Spleen (tissue), 11 donors: ENCODE measurements around the gene ZNF747. TPM values are rescaled to one million over a fixed set of nuclear protein-coding genes. Genes with fewer than 3 reads are reported as not detected.
A peak's percentile ranks its signal among the peaks of the same experiment; 100 is the strongest.

Source experiments
- DNase-seq: peaks from one replicate; pipeline ENCODE4 v3.0.0-alpha.2; 2020
- H3K27ac ChIP-seq, 8 donors: fragments of 200-600 bp; sonication (generic) in 7 of 8; 1 replicate in 4 of 8; 2 replicates in 4 of 8; pipeline versions ENCODE4 v1.5.0 to v1.8.0; 2016 to 2021; ENCODE audit warnings: inconsistent platforms in 4 of 8, mild to moderate bottlenecking in 4 of 8, moderate library complexity in 1 of 8
- H3K27me3 ChIP-seq, 7 donors: fragments of 200-600 bp; sonication (generic) in 6 of 7; replicated peaks in 1 of 7; 1 replicate in 4 of 7; 2 replicates in 3 of 7; pipeline versions ENCODE4 v1.5.0 to v1.8.0; 2016 to 2021; ENCODE audit warnings: inconsistent platforms in 3 of 7, mild to moderate bottlenecking in 1 of 7
- H3K36me3 ChIP-seq, 6 donors: fragments of 200-600 bp; sonication (generic) in 5 of 6; 1 replicate in 4 of 6; 2 replicates in 2 of 6; pipeline versions ENCODE4 v1.5.0 to v1.8.0; 2016 to 2021; ENCODE audit warnings: inconsistent platforms in 2 of 6
- H3K4me1 ChIP-seq, 6 donors: fragments of 200-600 bp; sonication (generic) in 5 of 6; 1 replicate in 3 of 6; 2 replicates in 3 of 6; pipeline versions ENCODE4 v1.5.0 to v1.8.0; 2016 to 2021; ENCODE audit warnings: inconsistent platforms in 3 of 6
- H3K4me3 ChIP-seq, 8 donors: fragments of 200-600 bp; sonication (generic) in 7 of 8; 1 replicate in 4 of 8; 2 replicates in 4 of 8; pipeline versions ENCODE4 v1.5.0 to v1.8.0; 2016 to 2021; ENCODE audit warnings: inconsistent platforms in 4 of 8, mild to moderate bottlenecking in 4 of 8, moderate library complexity in 2 of 8
- H3K9me3 ChIP-seq, 8 donors: fragments of 200-600 bp; sonication (generic) in 7 of 8; 1 replicate in 4 of 8; 2 replicates in 4 of 8; pipeline versions ENCODE4 v1.5.0 to v1.8.0; 2016 to 2021; ENCODE audit warnings: inconsistent platforms in 4 of 8
- POLR2A ChIP-seq, 3 donors: fragments of 450-650 bp; IDR thresholded peaks; one replicate each; pipeline ENCODE4 v1.5.1; 2017; ENCODE audit warnings: antibody characterized with exemption in 3 of 3, mild to moderate bottlenecking in 1 of 3
- POLR2AphosphoS5 ChIP-seq, 3 donors: sonication (generic); formaldehyde crosslinking; IDR thresholded peaks; one replicate each; pipeline ENCODE4 v1.5.1; 2017; ENCODE audit warnings: antibody characterized with exemption in 3 of 3
- WGBS, 5 donors: extraction: QIAGEN DNeasy Blood & Tissue Kit in 3 of 5; methylation state at CpG; one replicate each; pipeline versions ENCODE4 v1.1.5 to v1.1.7; 2013 to 2018; 5-methylcytosine and 5-hydroxymethylcytosine counted together
- intact Hi-C: fragments of 100-400 bp; cut with DNase I; formaldehyde crosslinking; loops from one replicate; pipeline ENCODE4 v1.15.0; 2023; ENCODE audit warnings: low total_unique reads
- polyA plus RNA-seq, 3 donors: library from polyadenylated mRNA; stranded (reverse); fragments of 200-250 nt; gene quantifications; one replicate each; pipeline ENCODE4 v1.2.1, GENCODE V29; 2013
- total RNA-seq, 7 donors: library from RNA; depleted of rRNA in 3 of 7; stranded (reverse); fragments of >200 nt in 3 of 7; fragmentation: NEBNext Ultra II Directional in 4 of 7; extraction: Animal tissue kit (Norgen Biotek cat#: 25700) in 4 of 7; gene quantifications; one replicate each; pipeline versions ENCODE4 v1.1.0 to v1.2.1, GENCODE V29; 2016 to 2021
- TF ChIP-seq, protein P1 (sequence below), 11 experiments: fragments of 200-600 bp in 7 of 11; fragments of 450-650 bp in 4 of 11; sonication (generic) in 4 of 11; IDR thresholded peaks in 8 of 11; conservative IDR thresholded peaks in 3 of 11; 1 replicate in 7 of 11; 2 replicates in 4 of 11; pipeline versions ENCODE4 v1.4.0 to v1.8.0; 2016 to 2021; ENCODE audit warnings: antibody characterized with exemption in 11 of 11, inconsistent platforms in 4 of 11, mild to moderate bottlenecking in 1 of 11
- donor health status: healthy with polysubstance abuse.
- donor health status: DM: no; HTN: no; CAD: no; lungs with moderate emphysema.
- donor health status: DM: no; HTN: no; CAD: no.
- donor health status: Bipolar disorder and iron deficiency.
- donor health status: healthy.
- donor health status: DM: no; HTN: no; CAD: no.
- donor health status: DM: yes; HTN: yes; CAD: no.

Gene ZNF747
- total and polyA plus RNA-seq, 10 donors, result 5.9 to 16.1 (median 10.9) TPM

DNA sequence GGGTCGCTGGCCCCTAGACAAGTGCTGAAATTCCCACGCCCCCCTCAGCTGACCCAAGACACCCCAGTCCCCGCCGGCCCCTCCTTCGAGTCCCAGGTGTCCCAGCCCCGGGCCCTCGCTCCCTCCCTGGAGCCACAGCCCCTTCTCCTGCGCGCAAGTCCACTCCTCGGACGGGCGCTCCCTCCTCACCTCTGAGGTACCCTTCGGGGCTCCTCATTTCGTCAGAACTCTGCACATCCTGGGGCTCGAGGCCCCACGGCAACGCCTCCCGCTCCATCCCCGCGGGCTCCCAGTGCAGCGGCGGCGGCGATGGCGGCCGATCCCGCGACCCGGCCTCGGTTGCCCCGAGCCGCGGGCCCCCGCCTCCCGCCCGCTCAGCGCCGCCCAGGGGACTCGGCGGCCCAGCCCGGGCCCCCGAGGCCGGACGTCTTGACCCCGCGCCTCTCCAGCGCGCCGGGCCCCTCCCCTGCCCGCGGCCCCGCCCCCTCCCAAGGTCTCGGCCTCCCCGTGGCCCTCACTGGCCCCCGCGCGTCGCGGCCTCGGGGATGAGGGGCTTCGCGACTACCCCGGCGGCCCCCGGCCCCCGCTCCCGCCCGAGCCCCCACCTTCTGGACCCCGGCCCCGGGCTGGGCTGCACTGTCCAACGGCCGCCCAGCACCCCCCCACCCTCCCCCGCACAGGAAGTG is 8.4 kb downstream of the ZNF747 start, which contains the start of gene ZNF768:
Gene ZNF768, minus strand, starts transcription at position 430 of the 686 bp plus-strand sequence. Its CDS starts 153 bp downstream, at position 277.
- H3K4me3 ChIP-seq, result peak within 1 kb of the TSS; percentile 47 to 96 (median 80)
- 0 to 3% (median 2%) methylated on average over 11 to 73 of the region's 73 CpGs for WGBS, 5 donors
- no peaks in the 10 kb centered on the region for H3K9me3 ChIP-seq
- TF ChIP-seq, protein P1, sequence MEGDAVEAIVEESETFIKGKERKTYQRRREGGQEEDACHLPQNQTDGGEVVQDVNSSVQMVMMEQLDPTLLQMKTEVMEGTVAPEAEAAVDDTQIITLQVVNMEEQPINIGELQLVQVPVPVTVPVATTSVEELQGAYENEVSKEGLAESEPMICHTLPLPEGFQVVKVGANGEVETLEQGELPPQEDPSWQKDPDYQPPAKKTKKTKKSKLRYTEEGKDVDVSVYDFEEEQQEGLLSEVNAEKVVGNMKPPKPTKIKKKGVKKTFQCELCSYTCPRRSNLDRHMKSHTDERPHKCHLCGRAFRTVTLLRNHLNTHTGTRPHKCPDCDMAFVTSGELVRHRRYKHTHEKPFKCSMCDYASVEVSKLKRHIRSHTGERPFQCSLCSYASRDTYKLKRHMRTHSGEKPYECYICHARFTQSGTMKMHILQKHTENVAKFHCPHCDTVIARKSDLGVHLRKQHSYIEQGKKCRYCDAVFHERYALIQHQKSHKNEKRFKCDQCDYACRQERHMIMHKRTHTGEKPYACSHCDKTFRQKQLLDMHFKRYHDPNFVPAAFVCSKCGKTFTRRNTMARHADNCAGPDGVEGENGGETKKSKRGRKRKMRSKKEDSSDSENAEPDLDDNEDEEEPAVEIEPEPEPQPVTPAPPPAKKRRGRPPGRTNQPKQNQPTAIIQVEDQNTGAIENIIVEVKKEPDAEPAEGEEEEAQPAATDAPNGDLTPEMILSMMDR (IDR thresholded peaks at IDR 0.05 in 8 of 11, conservative IDR thresholded peaks at IDR 0.05 in 3 of 11), result no peak
- TF ChIP-seq POLR2A (IDR thresholded peaks at IDR 0.05) (no peak), POLR2AphosphoS5 (IDR thresholded peaks at IDR 0.05) (peak in 2 of 3 donors; percentile 3 to 15)
- peak within 1 kb of the TSS; percentile 88 to 99 (median 97) for H3K27ac ChIP-seq
- intact Hi-C loops, result loop anchor here (10.0 kb wide), 1 partner anchor 81 kb away; the partner anchor contains the start of gene SEPHS2
- no peaks in the 10 kb centered on the region for H3K27me3 ChIP-seq
- peak; percentile 95 for DNase-seq
- peaks cover 6 to 64% (median 32%) of the 10 kb centered on the region in 6 donors for H3K4me1 ChIP-seq
- H3K36me3 ChIP-seq, result peaks cover 0 to 37% (median 20%) of the 10 kb centered on the region in 6 donors

DNA sequence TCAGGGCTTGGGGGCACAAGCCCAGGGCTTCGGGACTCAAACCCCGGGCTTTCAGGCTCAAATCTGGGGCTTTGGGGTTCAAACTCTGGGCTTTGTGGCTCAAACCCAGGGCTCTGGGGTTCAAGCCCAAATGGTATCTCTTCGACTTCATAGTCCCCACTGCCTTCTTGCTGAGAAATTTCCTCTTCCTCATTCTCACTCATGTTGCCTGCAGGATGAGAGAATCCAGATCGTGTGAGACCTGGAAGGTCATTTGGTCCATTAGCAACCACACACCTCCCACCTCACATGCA is 8.9 kb downstream of the ZNF747 start:
- H3K27ac ChIP-seq, result peak overlapping the region; percentile 88 to 99 (median 97)

DNA sequence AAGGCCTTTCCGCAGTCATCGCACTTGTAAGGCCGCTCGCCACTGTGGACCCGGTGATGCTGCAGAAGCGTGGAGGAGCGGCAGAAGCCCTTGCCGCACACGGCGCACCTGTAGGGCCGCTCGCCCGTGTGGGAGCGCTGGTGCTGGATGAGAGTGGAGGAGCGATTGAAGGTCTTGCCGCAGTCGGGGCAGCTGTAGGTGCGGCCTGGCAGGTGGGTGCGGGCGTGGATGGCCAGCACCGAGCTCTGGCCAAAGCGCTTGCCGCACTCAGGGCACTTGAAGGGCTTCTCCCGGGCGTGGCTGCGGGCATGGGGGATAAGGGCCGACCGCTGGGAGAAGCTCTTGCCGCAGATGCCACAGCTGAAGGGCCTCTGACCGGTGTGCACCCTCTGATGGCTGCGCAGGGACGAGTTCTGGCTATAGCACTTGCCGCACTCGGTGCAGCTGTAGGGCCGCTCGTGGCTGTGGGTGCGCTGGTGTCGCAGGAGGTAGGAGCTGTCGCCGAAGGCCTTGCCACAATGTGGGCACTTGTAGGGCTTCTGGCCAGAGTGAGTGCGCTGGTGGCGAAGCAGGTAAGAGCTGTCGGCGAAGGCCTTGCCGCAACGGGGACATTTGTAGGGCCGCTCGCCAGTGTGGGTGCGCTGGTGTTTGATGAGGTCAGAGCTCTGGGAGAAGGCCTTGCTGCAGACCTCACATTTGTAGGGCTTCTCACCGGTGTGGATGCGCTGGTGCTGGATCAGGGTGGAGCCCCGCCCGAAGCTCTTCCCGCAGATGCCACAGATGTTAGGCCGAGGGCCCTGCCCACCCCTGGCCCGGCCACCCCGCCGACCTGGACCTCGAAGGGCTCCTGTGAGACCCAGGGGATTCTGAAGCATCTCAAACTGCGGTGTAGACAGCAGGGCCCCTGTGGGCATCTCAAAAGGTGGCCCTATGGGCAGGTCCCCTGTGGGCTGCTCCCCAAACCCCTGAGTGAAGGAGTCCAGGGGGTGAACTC is 9.8 kb downstream of the ZNF747 start:
- peak; percentile 78 for DNase-seq
- Histone ChIP-seq H3K36me3 (peaks cover 0 to 40% (median 28%) of the 10 kb centered on the region in 6 donors), H3K4me3 (no peak overlapping the region), H3K9me3 (no peaks in the 10 kb centered on the region), H3K27me3 (no peaks in the 10 kb centered on the region), H3K27ac (peak overlapping the region in 1 of 8 donors; percentile 97), H3K4me1 (peaks cover 6 to 50% (median 32%) of the 10 kb centered on the region in 6 donors)
- TF ChIP-seq POLR2AphosphoS5 (IDR thresholded peaks at IDR 0.05) (peak in 2 of 3 donors; percentile 32 to 65), POLR2A (IDR thresholded peaks at IDR 0.05) (no peak)
- TF ChIP-seq, protein P1 (IDR thresholded peaks at IDR 0.05 in 8 of 11, conservative IDR thresholded peaks at IDR 0.05 in 3 of 11), result no peak
- intact Hi-C loops, result loop anchor here (10.0 kb wide), 1 partner anchor 80 kb away; the partner anchor contains the start of gene SEPHS2
- WGBS, 5 donors, result 95 to 96% (median 95%) methylated on average over 42 to 60 of the region's 60 CpGs

More for the DNA sequence above, 8.9 kb downstream of the ZNF747 start:
- DNase-seq, result no peak
- H3K9me3 ChIP-seq, result no peaks in the 10 kb centered on the region
- intact Hi-C loops, result loop anchor here (10.0 kb wide), 1 partner anchor 81 kb away; the partner anchor contains the start of gene SEPHS2
- H3K36me3 ChIP-seq, result peaks cover 0 to 37% (median 21%) of the 10 kb centered on the region in 6 donors
- no peaks in the 10 kb centered on the region for H3K27me3 ChIP-seq
- H3K4me1 ChIP-seq, result peaks cover 6 to 60% (median 32%) of the 10 kb centered on the region in 6 donors
- TF ChIP-seq, protein P1 (IDR thresholded peaks at IDR 0.05 in 8 of 11, conservative IDR thresholded peaks at IDR 0.05 in 3 of 11), result no peak
- TF ChIP-seq POLR2AphosphoS5 (IDR thresholded peaks at IDR 0.05), result no peak
- TF ChIP-seq POLR2A (IDR thresholded peaks at IDR 0.05), result no peak
- H3K4me3 ChIP-seq, result peak overlapping the region; percentile 47 to 96 (median 80)
- WGBS, 5 donors, result 48 to 60% (median 56%) methylated on average over 4 of the region's 4 CpGs
